Amygdala (tissue), 56 donors: Measurements from ENCODE around the gene SNX1.

Source experiments
- DNase-seq, 56 donors: peaks; one replicate each; lab custom pipeline; 2025; lab: John Stamatoyannopoulos, UW

The SNX1 gene

DNA sequence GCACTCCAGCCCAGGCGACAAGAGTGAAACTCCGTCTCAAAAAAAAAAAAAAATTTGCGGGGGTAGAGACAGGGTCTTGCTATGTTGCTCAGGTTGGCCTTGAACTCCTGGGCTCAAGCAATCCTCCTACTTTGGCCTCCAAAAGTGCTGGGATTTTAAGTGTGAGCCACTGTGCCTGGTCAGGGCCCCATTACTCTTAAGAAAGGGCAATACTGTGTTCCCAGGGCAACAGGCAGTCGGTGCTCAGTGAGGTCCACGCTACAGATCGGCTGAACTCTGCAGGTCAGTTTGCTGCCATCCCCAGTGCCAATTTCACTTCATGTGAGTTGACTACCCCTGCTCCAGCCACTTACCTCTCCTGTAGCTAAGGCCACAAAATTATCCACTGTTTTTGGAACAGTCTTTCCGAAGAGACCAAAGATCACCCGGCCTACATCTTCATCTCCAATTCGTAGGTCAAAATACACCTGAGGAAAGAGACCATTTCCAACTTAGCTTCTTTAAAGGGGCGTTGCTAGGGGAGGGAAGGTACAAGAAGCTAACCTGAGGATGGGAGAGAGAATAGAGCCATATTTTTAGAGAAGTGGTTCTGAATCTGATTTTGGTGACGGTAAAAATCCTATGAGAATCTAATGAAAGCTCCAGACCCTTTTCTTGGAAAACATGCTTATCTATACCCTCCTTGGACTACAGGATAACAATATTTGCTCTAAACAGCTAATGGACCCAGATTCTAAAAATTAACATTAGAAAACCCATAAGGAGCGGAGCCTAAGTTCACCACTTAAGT, 66.1 kb downstream of the SNX1 start:
- DNase-seq = no peak

GRCh38 chr15:64162478-64162868, 66.7 kb downstream of the SNX1 start:
- DNase-seq = peak in 2 of 56 donors; percentile 64 to 71

DNA sequence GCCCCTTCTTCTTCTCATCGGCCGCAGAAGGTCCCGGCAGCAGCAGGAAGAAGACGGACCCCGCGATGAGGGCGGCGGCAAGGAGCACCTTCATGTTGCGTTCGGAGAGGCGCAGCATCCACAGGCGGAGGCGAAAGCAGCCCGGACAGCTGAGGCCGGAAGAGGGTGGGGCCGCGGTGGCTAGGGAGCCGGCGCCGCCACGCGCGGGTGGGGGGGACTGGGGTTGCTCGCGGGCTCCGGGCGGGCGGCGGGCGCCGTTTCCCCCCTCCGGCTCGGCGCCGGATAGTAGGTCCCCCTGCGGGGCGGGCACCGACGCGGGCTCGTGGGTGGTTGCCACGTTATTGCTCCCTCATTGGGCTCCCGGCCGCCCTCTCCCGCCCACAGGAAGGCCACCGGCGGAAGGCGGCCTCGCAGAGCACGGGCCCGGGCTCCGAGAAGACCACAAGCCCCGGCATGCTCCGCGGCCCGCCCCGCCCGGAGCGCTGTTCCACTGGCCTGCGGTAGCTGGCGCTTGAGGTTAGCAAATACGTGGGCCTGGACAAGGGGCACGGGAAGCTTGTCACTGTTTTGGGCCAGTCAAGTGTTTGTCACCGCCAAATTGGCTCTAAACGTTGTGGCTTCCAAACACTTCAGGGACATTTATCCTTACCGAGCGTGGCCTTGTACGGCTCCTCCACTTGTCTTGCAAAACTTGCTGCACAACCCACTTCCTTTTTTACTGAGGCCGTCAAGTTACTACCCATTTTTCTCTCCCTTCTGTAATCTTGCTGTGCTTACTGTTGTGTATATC, 67.3 kb downstream of the SNX1 start, which contains the start of gene PPIB:
Gene PPIB (minus strand): TSS at position 154 of the 790 bp plus-strand sequence. CDS start 36 bp downstream, at position 118.
- peak; percentile 68 to 99 (median 97) for DNase-seq

- DNase-seq = peak in 4 of 56 donors; percentile 25 to 51 (median 41)
Observed at GRCh38 chr15:64163659-64164362, 68.0 kb downstream of the SNX1 start.

DNA sequence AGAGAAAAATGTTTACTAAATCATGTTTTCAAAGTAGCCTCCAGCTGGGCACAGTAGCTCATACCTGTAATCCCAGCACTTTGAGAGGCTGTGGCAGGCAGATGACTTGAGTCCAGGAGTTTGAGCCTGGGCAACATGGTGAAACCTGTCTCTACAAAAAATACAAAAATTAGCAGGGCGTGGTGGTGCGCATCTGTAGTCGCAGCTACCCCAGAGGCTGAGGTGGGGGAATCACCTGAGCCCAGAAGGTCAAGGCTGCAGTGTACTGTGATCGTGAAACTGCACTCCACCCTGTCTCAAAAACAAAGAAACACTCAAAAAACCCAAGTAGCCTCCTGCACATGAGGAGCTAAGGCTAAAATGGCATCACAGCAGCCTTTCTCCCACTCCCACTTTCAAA, 68.7 kb downstream of the SNX1 start:
- no peak for DNase-seq

GRCh38 chr15:64166102-64166890, 70.5 kb downstream of the SNX1 start:
- no peak for DNase-seq

GRCh38 chr15:64180235-64180824, 84.5 kb downstream of the SNX1 start:
- DNase-seq = peak in 24 of 56 donors; percentile 4 to 64 (median 28)

- DNase-seq = no peak
Observed at GRCh38 chr15:64182859-64183370, 87.1 kb downstream of the SNX1 start.

DNA sequence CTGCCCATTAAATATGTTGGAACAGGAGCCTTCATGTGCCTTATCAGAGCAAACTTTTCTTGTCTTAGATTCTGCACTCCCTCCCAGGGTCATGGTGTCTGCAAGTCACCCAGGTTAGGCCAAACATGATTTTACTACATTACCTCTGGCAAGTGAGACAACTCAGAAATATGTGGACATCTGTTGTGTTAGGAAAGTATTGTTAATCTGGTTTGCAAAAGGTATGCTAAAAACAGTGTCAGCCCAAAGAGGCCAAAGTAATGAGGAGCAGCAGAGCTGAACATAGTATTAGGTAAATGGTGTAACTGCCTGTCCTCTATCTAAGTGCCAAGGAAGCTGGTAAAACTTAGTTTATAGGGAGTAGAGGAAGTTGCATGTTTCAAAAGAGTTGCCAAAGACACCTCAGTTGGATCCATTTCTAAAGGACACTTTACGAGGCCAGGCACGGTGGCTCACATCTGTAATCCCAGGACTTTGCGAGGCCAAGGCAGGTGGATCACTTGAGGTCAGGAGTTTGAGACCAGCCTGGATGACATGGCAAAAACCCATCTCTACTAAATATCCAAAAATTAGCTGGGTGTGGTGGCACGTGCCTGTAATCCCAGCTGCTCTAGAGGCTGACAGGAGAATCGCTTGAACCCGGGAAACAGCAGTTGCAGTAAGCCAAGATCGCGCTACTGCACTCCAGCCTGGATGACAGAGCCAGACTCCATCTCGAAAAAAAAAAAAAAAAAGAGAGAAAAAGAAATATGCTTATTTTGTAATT, 89.5 kb downstream of the SNX1 start:
- no peak for DNase-seq

- no peak for DNase-seq
Observed at GRCh38 chr15:64187396-64188191, 91.8 kb downstream of the SNX1 start.
